GM19240 (cell line): ENCODE data around the gene NHEJ1.

Experiments
- DNase-seq: peaks from one replicate; pipeline ENCODE4 v3.0.0; 2011; ENCODE audit warnings: low spot score; ENCODE audit not compliant: insufficient read length

NHEJ1 gene

DNA sequence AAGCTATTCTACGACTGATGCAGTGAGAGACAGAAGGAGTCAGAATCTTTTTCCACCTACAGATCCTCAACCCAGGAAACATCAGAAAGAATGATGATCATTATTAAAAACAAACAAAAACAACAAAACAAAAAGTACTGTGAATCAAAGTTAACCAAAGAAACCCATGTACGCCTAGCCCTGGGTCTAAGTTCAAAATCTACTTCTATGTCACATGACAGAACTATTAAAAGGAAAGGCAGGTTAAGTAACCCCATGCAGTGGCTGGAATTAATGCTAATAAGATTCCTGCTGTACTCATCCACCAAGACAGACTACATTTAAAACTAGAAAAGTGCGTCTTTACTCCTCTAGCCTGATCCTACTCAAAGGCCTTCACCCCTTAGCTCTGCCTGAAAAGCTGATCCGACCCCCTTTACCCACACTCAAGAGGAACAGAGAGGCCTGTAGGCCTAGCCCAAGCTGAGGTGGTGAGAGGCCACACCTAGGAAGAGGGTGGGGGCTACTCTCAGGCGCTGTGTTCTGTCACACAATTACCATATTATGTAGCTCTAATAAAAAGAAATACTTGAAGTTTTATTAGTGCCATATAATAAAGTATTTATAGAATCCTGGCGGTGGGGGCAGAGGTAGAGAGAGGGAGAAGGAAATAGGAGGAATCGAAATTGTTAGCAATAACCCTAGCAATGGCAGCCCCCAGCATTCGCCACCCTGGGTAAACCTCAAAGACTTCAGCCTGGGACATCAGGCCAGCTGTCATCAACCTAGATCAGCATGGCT, 37.1 kb downstream of the NHEJ1 start:
- DNase-seq = no peak

DNA sequence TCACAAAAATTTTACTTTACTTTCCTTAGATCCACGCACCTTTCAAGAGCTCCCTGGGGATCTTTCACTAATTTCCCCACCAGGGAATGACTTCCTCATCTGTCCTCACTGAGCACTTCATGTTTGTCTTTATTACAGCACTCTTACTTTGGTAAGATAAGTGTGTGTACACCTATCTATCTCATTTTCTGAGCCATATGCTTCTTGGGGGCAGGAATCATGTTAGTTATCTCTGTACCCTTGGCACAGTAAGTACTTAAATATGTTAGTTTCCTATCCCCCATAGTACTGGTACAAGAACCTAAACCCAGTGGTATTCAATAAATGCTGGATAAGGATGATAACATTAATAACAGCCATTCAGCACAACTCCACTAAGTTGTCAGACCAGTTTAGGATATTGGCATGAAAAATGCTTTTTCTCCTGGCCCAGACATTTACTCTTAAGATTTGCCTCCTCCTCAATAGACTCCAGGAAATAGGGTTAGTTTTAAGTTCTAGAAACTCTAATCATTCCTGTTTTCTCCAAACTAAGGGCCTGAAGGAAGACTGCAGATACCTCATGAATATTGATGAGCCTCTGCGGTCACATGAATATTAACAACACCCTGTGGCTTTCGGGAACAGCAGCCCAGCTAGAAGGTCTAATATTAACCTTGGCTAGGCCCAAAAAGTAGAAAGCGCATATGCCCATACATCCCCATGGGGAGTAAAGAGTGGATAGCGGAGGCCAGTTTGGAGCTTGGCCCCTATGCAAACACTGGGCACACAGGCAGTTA, 38.2 kb downstream of the NHEJ1 start:
- DNase-seq = no peak

DNA sequence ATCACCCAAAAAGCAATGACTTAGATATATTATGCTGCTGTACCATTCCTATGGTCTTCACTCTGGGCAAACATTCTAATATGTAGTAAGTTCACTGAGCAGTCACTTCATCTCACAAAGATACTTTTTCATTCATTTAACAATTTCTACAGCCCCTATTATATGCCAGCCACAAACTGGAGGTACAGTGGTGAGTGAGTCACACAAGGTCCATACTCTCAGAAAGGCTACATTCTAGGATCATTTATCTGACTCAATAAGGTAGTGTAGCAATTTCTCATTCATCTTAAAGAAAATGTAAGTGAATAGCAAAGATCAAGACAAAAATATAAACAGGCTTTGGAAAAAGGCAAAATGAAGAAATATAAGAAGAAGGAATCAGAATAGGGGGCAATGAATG, 40.5 kb downstream of the NHEJ1 start:
- DNase-seq = no peak

DNA sequence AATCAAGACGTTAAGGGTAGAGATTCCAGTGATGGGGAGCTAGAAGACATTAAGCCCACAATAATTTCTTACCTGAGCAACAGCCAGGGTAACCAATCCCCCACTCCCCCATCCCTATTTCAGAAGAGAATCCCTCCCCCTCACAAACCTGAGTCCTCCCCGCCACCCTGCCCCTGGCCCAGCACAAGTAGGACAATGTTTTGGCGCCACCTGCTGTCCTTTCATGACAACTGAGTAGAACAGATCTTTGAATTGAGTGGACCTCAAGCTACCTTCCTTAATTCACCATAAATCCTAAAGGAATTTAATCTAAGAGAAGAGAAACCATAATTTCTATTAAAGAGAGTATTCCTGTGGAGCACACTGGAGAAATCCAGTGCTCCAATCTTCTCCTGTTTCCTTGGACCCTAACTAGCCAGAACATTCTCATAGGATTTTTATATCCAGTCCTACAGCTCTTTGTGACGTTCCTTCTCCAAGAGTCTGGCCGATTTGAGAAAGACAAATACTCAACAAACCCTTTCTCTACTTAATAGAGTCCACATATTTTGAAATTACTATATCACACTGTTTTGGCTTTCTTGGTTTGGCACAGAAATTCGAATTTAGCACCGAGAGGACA, 41.1 kb downstream of the NHEJ1 start:
- DNase-seq = peak; percentile 21

DNA sequence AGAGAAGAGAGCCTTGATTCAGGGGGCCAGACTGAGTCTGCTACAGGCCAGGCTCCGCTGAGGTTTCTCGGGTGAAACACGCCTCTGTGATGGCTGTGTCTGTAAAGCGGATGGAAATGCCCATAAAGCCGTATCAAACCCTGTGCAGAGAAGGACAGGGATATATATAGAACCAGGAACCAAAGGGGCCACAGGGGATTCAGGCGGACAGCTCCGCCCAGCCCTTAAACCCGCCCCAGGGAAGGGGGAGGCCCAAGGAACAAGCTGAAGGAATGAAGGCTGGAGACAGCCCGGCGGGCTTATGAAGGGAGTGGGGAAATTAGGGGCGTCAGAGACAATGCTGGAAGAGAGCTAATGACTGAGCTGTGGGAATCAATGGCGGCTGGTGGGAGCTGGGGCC, 42.1 kb downstream of the NHEJ1 start:
- DNase-seq = no peak

DNA sequence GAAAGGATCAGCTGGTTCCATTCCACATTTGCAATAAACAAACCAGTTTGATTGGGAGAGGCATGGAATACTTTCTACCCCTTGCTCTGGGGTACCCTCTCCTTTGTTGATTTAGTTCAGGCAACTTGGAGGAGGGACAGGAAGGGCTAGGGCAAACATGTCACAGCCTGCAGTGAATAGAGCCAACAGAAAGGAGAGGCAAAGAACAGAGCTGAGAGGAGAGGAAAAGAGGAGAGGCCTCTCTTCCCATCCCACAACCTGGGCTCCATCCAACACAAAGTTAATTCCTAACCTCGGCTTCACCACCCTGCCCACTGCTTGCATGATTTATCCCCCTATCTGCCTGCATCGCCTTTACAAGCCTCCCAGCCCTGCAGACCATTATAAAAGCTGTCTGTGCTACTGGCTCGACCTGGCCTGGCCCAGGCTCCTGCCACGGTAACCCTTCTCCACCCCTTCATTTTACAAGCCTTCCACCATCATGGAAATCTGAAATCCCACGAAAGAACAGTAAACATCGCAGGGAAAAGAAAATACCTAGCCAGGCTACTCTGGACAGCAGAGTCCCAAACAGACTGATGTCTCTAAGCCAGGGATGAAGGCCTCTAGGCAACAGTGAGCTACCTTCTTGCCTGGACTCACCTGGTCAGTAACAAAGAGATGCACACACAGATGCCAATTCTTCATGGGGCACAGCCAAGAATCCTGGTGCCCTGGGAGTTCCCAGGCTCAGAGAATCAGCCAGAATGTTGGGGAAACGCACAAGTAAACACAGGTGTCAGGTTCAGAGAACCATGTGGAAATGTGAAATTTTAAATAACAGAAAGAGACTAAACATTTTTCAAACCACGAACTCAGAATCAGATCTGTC, 43.6 kb downstream of the NHEJ1 start:
- DNase-seq = no peak

DNA sequence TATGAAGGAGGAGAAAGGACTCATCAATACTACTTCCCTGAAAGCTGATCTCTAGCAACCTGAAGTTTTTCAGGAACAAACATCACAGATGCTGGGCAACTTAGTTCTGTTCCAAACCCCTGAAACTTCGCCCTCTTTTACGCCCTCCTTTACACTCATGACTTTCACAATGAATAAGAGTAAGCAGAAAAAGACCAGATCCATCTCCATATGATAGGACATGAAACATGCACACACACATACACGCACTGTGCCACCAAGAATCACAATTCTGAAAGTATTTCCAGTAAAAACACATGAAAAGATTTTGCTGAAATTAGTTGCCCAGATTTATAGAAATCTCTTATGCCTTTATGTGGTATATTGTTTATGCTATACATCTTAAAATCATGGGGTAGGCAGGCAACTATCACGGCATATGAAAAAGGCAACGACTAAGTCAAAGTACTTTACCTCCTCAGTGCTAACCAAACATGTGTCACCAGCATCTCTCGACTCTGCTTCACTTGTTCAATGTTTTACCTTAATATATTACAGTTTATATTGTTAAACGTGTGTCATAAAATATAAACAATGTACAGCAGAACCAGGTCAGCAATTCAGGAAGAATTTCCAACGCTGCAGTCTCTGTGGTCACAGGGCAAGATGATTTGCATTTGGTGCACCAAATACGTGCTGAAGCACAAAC, 47.8 kb downstream of the NHEJ1 start:
- no peak for DNase-seq

DNA sequence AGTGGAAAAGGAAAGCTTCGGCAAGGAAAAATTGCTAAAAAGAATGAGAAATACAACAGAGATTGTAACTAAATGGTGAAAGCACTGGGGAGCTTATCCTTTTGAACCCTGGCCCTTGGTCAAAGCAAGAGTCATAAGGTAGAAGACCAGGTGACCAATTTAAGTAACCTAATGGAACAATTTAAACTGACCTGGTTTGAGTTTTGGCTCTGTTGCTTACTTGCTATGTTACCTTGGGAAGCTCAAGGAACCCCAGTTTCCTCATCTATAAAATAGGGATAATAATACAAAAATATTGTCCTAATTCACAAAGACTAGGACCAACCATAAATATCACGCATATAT, 48.6 kb downstream of the NHEJ1 start:
- no peak for DNase-seq

DNA sequence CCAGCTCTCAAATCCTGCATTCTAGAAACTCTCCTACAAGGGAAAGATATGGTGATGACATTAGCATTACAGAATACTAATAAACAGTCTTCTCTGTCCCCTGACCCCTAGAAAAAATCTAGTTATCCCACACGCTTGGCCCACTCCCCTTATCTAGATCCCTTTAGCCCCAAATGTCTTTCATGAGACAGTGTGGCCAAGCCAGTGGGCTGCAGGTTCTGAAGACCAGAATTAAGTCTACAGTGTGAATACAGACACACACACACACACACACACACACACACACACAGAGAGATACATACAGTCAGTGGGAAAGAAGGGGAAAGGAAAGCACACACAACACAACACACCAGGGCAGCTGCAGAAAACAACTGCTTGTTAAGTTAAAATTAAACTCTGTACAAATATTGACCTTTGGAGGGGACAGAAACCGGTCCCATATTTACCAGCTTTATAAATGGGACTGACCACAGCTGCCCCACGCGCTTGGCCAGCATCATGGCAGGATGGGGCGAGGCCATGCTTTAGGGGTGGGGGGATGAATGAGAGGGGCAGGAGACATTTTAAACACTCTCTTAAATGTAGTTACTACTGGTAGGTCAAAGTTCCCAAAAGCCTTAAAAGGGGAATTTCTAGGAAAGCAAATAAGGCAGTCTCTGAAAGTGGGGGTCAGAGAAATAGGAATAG, 49.1 kb downstream of the NHEJ1 start:
- DNase-seq = no peak

DNA sequence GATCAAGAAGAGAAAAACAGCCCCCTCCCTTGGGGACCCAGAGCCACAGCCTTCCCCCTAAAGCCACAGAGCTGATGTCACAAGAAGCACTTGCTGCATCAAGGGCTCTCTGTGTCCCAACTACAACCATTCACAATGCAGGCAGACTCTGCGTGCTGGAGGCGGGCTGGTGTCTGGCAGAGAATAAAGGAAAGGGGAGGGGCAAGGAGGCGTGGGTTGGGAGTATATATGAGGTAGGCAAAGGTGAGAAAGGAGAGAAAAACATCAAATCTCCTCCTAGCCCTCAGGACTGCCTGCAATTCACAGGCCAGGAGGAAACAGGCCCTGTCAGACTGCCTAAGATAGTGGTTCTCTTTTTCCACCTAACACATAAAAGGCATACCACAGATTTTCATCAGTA, 51.1 kb downstream of the NHEJ1 start:
- DNase-seq = no peak

DNA sequence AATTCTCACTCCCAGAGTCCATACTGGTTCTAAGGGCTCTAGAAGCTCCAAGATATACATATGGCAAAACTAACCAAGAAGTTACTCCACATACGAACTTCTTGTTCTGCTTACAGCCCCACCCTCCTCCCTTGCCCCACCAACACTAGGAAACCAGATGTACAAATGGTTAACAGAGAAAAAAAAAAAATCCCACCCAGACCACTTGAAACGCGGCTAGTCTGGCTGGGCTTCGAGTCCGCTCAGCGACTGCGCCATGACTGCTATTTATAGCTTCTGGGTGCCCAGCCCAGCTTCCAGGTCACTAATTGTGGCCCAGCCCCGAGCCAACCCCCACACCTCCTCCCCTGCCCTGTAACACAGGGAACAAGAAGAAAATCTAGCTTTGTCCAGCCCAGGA, 52.9 kb downstream of the NHEJ1 start:
- DNase-seq = no peak

DNA sequence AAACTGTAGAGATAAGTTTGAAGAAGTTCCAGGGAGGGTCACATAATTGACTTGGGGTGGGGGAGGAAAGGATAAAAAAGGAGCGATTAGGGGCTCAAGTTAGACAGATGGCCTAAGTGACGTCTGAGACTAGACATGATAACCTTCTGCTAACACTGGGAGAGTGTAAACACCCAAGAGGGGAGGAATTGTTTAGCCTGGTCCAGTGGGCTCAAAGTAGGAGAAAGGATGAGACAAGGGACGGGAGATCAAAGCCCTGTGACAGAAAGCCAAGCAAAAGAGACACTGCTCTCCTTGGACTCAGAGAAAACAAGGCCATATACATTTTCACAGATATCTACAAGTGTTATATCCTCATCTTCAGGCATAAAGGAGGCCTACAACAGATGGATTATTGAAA, 54.4 kb downstream of the NHEJ1 start:
- DNase-seq = no peak

DNA sequence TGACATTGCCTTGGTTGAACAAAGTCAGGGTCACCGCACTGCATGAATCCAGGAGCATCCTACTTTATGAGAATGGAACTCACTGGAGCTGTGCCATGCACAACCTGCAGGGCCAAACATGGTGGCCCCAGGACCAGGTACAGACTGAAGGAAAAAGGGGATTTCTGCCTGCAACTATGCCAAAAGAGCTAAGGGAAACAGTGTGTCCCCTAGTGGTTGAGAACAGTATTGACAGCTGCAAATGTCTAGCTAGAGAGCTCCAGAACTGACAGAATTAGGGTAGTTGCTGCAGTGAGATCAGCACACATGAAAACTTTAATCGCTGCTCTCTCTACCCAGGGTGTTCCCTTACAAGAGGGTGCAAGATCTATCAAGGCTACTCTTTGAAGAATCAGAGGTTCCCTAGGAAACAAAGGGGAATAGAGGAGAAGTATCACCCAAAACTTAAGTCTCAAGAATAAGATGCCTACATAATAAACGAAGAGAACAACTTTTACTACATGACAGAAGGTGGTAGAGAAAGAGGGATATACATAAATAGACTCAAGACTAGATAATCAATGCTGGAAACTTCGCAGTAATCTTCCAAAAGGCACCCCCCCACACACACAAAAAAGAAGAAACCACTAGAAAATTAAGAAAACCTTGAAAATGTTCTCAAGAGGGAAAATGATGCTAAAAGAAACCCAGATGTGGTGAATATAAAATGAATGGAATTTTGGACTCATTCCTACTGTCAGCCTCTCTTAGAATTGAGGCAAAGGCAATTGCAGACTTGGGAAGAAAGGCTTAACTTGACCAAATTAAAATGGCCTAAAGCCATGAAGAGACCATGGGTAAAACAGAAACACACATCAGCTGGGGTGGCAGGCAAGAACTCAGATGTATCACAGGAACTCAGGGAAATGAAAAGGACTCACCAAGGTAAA, 56.2 kb downstream of the NHEJ1 start:
- DNase-seq = peak; percentile 29

DNA sequence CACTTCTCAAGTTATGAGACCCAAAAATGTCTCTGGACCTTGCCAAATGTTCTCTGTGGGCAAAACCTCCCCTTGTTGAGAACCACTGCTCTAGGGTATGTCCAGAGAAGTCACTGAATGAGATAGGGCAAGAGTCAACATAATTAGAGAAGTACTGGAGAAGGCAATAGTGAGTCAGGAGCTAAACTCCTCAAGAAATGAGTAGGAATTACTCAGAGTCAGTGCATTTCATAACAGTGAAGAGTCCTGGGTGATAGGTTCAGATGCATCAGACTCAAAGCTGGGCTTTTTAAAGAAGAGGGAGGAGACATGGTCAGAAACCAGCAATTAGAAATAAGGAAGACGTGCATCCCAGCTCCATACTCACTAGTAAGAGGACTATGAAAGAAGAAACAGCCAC, 61.3 kb downstream of the NHEJ1 start:
- DNase-seq = no peak

DNA sequence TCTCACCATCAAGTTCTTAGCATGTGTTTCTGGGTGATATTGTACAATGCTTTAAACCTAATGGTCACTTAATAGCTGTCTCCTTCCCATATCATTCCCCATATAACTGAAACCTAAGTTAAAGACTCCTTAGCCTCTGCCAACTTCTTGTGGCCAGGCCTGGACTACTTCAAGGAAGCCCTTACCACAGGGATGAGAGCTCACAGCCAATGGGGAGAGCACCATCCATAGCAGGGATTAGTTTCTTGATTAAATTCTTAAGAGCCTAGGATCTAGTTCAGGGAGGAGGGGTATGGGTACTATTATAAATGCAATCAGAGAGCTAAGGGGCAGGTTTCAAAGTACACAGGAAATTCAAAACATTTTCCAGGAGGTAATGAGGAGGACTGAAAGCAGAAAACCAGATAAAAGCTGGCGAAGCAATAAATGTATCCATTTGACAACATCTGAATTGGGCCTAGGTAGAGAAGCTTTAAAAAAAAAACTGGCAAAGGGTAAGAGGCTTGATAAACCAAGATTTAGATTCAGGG, 65.1 kb downstream of the NHEJ1 start:
- DNase-seq = no peak

DNA sequence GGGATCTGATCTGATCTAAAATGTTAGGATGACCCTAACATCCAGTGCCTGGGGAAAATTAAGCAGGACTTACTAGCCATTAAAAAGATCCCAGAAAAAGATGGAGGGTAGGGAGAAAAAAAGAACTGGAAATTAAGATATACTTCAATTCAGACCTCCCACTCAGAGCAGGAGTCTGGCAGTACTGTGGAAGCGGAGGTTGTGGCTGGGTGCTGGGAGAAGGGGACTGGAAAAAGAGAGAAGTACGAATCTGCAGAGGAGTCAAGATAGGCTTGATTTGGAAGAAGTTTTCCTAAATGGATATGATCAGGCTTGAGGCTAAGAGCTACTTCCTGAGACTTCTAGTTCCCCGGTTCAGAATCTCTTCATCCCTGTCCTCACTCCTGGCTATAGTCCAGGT, 66.4 kb downstream of the NHEJ1 start:
- DNase-seq = no peak

DNA sequence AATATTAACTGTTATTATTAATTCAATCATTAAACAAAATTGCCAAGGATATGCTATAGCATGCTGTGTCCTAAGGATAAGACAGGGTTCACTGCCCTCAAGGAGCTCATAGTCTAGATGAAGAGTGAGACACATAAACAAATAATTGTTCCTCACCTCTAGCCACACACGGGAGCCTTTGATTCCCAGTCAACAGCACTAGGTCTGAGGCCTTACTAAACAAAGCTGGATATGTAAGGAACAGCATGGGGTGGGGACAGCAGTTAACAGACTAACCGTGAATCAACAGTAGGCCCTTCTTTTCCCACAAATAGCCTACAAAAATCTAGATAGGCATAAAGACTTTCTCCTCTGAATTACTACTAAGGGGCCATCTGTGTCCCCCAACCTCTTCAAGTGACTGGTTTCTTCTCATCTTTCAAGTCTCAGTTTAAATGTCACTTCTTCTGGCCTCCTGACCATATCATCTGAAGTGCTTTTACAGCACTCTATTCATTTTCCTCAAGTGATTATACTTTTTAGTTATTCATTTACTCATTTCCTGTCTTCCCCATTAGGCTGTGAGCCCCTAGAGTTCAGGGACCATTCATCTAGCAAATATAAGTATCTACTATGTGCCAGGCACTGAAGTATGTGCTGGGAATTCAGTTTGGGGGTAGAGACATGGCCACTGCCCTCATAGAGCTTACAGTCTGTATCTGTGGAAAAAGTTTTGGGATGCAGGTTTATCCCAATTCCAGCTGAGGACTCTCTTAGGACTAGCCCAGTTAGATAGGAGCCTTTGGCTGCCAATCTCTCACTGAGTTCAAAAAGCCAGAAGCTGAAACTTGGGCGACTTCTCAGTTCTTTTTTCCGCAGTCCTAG, 69.9 kb downstream of the NHEJ1 start:
- DNase-seq = no peak

DNA sequence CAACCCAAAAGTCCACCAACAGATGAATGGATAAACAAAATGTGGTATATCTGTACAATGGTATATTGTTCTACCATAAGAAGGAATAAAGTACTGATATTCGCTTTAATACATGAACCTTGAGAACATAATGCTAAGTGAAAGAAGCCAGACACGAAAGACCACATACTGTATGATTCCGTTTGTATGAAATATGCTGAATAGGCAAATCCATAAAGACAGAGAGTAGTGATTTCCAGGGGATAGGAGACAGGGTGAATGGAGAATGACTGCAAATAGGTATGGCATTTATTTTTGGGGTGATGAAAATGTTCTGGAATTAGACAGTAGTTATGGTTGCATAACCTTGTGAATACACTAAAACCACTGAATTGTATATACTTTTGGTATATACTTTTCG, 71.3 kb downstream of the NHEJ1 start:
- no peak for DNase-seq
